ENCODE results near the gene NR6A1.

- TF ChIP-seq CTCF (IDR thresholded peaks at IDR 0.05; ENCODE audit: insufficient read depth, low read length): no peak
- TF ChIP-seq REST (IDR thresholded peaks at IDR 0.05; ENCODE audit: insufficient replicate concordance, low read depth): no peak
- no peak for TF ChIP-seq POLR2AphosphoS5 (IDR thresholded peaks at IDR 0.05; ENCODE audit: low read depth)
- TF ChIP-seq GABPA (IDR thresholded peaks at IDR 0.05; ENCODE audit: low read depth): no peak
- no peak for TF ChIP-seq SPI1 (IDR thresholded peaks at IDR 0.05; ENCODE audit: borderline replicate concordance, low read depth)
These were observed 38.8 kb upstream of the NR6A1 start for GRCh38 chr9:124809741-124810500.

Measured in HL-60 (cell line).